Measurements from ENCODE around the gene PPIL1.

- TF ChIP-seq CTCF (IDR thresholded peaks at IDR 0.05) (no peak), POLR2A (IDR thresholded peaks at IDR 0.05) (no peak)
These were observed 37.4 kb upstream of the PPIL1 start for GRCh38 chr6:36912030-36912454.

Measured in tibial nerve (tissue), 3 donors.